ENCODE measurements around the gene MAP3K5.
A peak's percentile ranks its signal among the peaks of the same experiment; 100 is the strongest.

The MAP3K5 gene

GRCh38 chr6:136742125-136742524 is 50.2 kb downstream of the MAP3K5 start:
- no peak for DNase-seq

GRCh38 chr6:136740050-136740974 is 52.0 kb downstream of the MAP3K5 start:
- no peak for DNase-seq

DNA sequence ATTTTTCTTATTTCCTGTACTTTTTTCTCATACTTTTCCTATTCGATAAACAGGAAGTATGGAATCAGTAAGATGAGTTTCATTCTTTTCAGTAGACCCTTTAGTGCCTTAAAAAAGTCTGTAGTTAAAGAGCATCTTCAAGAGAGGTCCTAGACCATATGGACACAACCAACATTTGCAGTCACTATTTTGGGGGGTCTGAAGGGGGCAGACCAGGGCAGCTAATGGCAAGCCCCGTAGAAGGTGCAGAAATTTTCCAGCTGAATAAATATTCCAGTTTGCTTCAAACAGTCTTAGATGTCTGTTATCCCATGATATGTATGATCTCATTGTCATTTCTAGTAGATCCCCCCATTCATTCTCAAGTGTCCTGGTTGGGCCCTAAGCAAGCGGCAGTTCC is 52.8 kb downstream of the MAP3K5 start:
- no peak for DNase-seq

GRCh38 chr6:136739071-136739470 is 53.2 kb downstream of the MAP3K5 start:
- no peak for DNase-seq

- no peak for DNase-seq
These were observed 53.6 kb downstream of the MAP3K5 start for GRCh38 chr6:136738692-136739057.

DNA sequence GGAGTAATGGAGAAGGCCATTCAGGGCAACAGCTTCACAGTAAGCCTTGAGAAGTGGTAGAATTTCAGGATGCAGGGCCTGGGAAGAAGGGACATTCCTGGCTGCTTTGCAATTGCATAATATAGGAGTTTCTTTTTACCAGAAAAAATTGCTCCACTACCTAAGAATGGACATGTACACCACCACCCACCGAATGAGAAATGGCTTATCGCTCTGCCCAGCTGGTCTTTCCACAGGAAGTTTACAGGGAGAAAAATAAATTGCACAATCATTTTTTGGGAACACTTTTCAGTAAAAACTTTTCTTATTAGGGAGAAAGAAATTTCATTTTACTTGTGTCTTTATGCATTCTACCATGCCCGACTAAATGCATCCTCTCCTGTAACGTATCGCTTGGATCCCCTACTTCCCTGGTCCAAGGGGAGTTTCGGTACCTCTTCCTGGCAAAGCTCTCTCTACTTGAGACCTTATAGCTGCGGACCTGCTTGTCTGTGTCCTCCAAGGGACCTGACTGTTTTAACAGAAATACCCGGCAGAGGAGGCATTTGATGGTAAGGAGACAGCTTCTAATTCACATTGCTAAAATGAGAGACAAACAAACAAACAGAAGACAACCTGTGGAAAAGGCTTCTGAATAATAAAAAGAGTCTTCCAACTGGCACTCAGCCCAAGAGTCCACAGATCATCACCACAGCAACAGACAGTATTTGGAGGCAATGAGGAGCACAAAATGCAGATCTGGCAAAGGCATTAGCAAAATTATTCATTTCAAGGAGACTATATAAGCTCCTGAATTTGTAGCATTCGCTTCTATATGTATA is 54.2 kb downstream of the MAP3K5 start:
- DNase-seq = peak; percentile 29

DNA sequence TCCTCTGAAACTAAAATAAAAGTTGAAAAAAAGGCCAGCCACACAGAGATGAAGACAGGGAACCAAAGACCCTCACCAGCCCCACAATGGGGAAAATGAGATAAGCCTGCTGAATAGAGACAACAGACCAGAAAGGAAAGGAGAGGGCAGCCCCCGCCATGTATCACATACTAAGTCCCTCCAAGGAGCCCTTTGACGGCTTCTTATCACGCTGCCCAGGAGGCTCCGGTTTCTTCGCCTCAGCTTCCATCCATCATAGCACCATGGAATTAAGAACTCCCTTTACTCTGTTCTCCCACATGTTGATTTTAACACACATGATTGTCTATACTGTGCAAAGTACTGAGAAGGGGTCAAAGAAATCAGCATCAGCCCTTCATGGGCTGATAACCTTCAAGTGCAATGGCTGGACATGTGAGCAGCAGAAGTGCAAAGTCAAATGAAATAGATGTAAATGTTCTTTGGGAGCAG is 54.9 kb downstream of the MAP3K5 start:
- no peak for DNase-seq

GRCh38 chr6:136736281-136736960 is 55.9 kb downstream of the MAP3K5 start:
- peak; percentile 45 for DNase-seq

GRCh38 chr6:136734977-136735376 is 57.3 kb downstream of the MAP3K5 start:
- no peak for DNase-seq

GRCh38 chr6:136732889-136733288 is 59.4 kb downstream of the MAP3K5 start:
- DNase-seq = no peak

- DNase-seq = no peak
These were observed 62.4 kb downstream of the MAP3K5 start for GRCh38 chr6:136729832-136730231.

DNA sequence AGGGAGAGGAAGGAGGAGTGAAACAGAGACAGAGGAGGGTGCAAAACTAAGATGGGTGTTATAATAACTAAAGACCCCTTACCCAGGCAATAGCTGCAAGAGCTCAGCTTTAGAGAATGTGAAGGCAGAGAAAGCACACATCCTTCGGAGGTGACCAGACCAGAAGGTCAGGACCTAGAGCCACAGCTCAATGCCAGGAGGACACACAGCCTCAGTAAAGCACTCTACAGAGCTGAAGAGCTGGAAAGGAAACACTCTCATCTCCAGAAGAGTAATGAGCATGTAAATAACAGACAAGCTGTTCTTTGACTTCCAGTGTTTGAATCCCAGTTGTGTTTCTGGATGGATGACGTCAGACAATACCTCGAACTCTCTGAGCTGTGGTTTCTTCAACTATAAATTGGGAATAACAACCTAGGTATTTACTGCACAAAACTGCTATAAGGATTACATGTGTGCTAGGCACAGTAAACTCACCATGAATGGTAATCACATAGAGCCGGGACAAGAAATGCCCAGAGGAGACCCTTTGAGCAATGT is 63.2 kb downstream of the MAP3K5 start:
- no peak for DNase-seq

DNA sequence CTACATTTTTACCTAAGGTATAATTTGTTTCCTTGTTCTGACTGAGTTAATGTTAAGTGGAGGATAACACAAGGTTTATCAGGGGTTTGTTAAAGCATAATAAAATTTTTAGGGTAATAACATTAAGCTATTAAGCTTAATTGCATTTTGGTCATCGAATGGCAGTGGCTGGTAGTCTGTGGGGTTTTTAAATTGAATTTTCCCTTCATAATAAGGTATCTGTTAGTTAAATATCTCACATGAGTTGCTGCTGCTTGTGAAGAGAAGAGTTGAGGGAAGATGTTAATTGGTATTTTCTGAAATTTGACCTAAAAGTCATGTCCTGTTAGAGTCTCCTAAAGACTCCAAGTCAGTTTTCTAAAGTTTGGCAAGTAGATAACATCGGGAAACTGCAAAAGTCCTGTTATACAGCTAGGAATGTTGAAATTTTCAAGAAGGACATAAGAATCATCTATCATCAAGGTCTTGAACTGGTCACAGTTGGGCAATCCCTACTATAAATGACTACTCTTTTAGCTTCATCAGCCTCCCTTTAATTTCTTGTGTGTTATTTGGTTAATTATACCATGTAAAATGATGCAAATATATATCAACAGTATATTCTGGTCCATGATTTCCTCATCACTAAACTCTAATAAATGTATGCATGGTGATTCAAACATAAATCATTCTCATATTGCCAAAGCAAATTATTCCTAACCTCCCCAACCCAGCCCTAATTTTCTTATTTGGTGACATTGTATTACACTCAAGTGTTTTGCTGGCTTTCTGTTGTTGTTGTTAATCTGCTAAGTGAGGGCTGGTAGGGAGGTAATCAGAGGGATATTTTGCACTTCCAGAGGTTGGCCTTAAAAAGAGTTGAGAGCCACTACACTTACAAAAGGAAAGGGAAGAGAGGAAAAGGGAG is 64.0 kb downstream of the MAP3K5 start:
- DNase-seq = no peak

DNA sequence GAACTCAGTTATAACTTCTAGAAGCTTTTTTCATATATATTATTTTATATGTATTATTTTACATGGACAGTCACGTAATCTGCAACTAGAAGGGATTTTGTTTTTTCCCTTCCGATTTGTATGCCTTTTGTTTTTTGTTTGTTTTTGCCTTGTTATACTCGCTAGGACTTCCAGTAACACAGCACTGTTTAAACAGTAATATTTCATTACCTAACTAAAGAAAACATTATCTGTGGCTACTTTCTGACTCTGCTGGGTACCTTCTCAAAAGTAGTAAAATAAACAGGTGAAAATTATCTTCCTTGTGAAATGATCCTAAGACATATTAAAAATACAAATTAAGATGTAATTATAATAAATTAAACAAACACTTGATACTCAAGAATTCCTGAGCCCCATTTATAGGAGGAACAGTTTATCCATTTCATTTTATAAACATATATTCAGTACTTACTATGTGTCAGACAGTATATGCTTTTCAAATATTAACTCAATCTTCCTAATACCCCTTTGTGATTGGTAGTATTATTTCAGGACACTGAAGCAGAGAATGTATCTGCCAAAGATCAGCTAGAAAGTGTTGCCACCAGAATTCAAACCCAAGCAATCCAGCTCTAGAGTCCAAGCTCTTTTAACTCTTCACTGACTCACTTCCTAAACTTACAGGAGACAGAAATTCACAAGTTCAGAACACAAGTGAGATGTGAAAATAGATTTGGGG is 65.3 kb downstream of the MAP3K5 start:
- DNase-seq = no peak

- no peak for DNase-seq
These were observed 67.2 kb downstream of the MAP3K5 start for GRCh38 chr6:136725124-136725523.

- DNase-seq = no peak
These were observed 68.5 kb downstream of the MAP3K5 start for GRCh38 chr6:136723780-136724179.

DNA sequence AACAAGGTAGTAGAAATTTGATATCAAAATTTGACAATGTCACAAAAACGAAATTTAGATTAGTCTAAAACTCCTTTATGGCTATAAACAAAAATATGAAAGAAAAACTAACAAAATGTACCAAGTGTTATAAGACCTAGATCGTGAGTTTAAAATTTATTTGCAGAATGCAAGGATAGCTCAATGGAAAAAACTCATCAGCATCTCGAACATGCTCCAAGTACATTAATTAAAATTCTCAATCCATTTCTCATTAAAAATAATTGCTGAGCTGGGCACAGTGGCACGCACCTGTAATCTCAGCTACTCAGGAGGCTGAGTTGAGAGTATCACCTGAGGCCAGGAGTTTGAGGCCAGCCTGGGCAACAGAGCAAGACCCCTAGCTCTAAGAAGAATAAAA is 70.8 kb downstream of the MAP3K5 start:
- no peak for DNase-seq

DNA sequence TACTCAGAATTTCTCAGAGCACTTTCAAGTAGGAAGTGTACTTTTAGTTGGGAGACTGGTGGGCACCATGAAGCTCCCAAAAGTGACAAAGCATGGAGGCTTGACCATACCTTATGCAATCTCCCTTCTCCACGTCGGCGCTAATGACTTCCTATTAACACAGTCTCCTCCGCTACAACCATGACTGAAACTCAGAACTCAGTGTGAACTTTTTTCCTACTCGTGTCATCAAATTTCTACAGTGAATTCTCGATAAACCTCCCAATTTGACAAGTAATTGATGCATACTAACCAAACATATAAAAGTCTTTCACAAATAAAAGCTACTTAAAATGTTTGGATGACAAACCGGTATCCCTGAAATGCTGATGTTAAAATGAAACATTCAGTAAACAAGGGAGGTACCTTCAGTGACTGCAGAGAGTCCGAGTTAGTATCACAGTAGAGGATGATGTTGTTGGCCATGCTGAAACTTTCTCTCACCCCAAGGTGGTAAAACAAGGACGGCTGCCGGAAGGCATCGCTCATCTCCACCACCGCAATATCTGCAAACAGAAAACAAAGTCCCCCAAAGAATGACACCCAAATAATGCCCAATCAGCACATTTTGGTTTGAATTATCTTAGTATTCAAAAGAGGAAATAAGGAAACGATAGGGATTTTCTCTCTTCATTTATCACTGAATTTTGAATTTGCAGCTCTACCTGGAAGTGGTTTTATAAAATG is 72.1 kb downstream of the MAP3K5 start:
- no peak for DNase-seq

DNA sequence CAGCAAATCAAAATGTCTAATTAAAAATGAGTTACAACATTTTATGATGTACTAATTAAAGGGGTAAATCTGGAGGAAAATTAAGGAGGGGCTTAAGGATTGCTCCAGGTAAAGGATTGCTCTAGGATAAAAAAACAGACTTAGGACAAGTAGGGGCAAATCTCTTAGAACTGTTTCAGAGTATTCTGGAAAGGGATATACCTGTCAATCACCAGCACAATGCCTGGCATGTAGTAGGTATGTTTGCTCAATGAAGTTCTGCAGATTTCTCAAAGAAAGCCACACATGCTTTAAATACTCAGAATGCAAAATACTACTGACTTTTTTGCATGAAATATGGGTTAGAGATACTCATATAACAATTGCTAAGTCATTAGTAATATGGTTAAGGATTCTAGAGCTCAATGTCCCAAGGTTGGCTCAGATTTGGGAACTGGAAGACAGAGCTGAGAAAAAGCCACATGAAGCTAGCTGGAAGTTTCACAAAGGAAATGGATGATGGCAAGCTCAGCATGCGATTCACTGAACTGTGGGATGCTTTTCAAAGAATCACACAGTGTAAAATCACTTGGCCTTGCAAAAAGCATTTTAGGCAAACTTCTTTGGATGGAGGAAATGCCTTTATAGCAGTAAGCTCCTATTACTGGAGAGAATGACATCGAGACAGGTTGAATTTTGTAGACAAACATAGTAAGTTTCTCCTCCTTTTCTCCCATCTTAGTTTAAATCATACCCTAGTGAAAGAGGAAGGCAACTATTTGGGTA is 72.8 kb downstream of the MAP3K5 start:
- DNase-seq = peak; percentile 16

DNA sequence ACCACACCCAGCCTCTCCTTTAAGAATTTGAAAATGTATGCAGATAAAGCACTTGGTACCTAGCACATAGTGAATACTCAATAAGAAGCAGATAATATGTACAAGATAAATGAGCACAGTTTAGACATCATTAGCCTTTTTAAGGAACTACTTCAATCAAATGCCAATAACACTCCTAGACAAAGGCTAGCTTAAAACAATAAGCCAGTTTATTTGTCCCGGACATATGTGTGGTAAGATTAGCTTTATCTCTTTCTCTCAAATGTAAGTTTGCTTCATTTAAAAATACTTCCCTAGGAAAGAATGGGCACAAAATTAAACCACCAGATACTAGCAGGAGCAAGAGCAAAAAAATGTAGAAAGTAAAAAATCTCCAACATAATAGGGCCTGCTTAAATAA is 73.8 kb downstream of the MAP3K5 start:
- DNase-seq = no peak
